ENCODE results near the gene CCDC85C. TPM values are rescaled to one million over a fixed set of nuclear protein-coding genes. Genes with fewer than 3 reads are reported as not detected.

CCDC85C gene
- total and polyA plus RNA-seq, 10 of the 15 experiments (the other 5 are each of a cell fraction or from before 2014, with no cell fraction given): 0.03 to 3.6 (median 1.1) TPM

GRCh38 chr14:99592933-99593753, 10.9 kb downstream of the CCDC85C start:
- no peak for DNase-seq (ENCODE audit: low read depth, low spot score)
- ATAC-seq: no peak
- ChIA-PET POLR2A (interaction anchor here (1.8 kb wide), 1 partner anchor 10 kb away, joined by 6 read pairs; no protein-coding TSS in a partner anchor), SMC1A (ENCODE audit: uncharacterized antibody, unreplicated experiment) (no interaction called here), RAD21 (ENCODE audit: unreplicated experiment) (no interaction called here), CTCF (no interaction called here)
- in situ Hi-C loops (cut with MboI) (no loop called here), intact Hi-C loops (cut with micrococcal nuclease; ENCODE audit: unreplicated experiment) (no loop called here)
- Histone ChIP-seq H3K4me1 (ENCODE audit: control insufficient read depth, insufficient read depth, low read length) (peaks cover 5% of the 10 kb centered on the region; the same call in 1 of the 2 replicates), H3K27me3 (replicated peaks in 1 of 2; ENCODE audit: control insufficient read depth in 2 of 2, insufficient read depth in 2 of 2, low read length in 1 of 2) (no peaks in the 10 kb centered on the region), H3K36me3 (ENCODE audit: control insufficient read depth in 2 of 2, insufficient read depth in 2 of 2, low read length in 1 of 2) (no peaks in the 10 kb centered on the region), H2AFZ (ENCODE audit: control insufficient read depth, low read depth, low read length) (no peak overlapping the region), H3K27ac (ENCODE audit: control insufficient read depth, insufficient read depth) (no peak overlapping the region), H3K4me2 (ENCODE audit: control insufficient read depth, insufficient read depth) (no peak overlapping the region), H4K20me1 (ENCODE audit: control insufficient read depth, insufficient read depth) (no peaks in the 10 kb centered on the region), H3K4me3 (no peak overlapping the region), H3K9ac (ENCODE audit: control insufficient read depth, insufficient read depth, low read length) (no peak overlapping the region), H3K79me2 (ENCODE audit: control insufficient read depth, insufficient read depth, low read length) (no peaks in the 10 kb centered on the region), H3K9me3 (replicated peaks; ENCODE audit: control insufficient read depth, insufficient read depth, low read length) (no peaks in the 10 kb centered on the region)
- no peak for FAIRE-seq
- TF ChIP-seq PBX3 (IDR thresholded peaks at IDR 0.05; ENCODE audit: insufficient replicate concordance, low read depth, low read length) (no peak), YY1 (IDR thresholded peaks at IDR 0.05; ENCODE audit: low read depth, low read length) (no peak), STAT3 (IDR thresholded peaks at IDR 0.05; ENCODE audit: low read depth, low read length) (no peak), ZNF384 (IDR thresholded peaks at IDR 0.05; ENCODE audit: borderline replicate concordance, low read depth, low read length) (no peak), RBBP5 (conservative IDR thresholded peaks at IDR 0.05) (no peak), TCF7 (IDR thresholded peaks at IDR 0.05; ENCODE audit: borderline replicate concordance) (no peak), ATF7 (IDR thresholded peaks at IDR 0.05; ENCODE audit: low read depth) (no peak), CBFB (IDR thresholded peaks at IDR 0.05; ENCODE audit: low read depth) (no peak)
- TF ChIP-seq, protein P1, sequence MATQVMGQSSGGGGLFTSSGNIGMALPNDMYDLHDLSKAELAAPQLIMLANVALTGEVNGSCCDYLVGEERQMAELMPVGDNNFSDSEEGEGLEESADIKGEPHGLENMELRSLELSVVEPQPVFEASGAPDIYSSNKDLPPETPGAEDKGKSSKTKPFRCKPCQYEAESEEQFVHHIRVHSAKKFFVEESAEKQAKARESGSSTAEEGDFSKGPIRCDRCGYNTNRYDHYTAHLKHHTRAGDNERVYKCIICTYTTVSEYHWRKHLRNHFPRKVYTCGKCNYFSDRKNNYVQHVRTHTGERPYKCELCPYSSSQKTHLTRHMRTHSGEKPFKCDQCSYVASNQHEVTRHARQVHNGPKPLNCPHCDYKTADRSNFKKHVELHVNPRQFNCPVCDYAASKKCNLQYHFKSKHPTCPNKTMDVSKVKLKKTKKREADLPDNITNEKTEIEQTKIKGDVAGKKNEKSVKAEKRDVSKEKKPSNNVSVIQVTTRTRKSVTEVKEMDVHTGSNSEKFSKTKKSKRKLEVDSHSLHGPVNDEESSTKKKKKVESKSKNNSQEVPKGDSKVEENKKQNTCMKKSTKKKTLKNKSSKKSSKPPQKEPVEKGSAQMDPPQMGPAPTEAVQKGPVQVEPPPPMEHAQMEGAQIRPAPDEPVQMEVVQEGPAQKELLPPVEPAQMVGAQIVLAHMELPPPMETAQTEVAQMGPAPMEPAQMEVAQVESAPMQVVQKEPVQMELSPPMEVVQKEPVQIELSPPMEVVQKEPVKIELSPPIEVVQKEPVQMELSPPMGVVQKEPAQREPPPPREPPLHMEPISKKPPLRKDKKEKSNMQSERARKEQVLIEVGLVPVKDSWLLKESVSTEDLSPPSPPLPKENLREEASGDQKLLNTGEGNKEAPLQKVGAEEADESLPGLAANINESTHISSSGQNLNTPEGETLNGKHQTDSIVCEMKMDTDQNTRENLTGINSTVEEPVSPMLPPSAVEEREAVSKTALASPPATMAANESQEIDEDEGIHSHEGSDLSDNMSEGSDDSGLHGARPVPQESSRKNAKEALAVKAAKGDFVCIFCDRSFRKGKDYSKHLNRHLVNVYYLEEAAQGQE (IDR thresholded peaks at IDR 0.05; ENCODE audit: low read depth, low read length): no peak
- BruUV-seq (replicated peaks): no TSS peak
- 73% methylated on average over 35 of the region's 36 CpGs for WGBS (ENCODE audit: insufficient coverage, insufficient replicate concordance, low lambda C conversion rate, missing lambda C conversion rate)

Data from GM12878 (cell line).